ENCODE data around the gene C11orf65. TPM values are rescaled to one million over a fixed set of nuclear protein-coding genes. Genes with fewer than 3 reads are reported as not detected.

C11orf65 gene
- total RNA-seq, 1 experiment from 2014 or later, result 1.3 TPM

GRCh38 chr11:108340973-108341372, 126.4 kb downstream of the C11orf65 start:
- BruUV-seq (replicated peaks), result no TSS peak
- no peak overlapping the region for H3K4me3 ChIP-seq (replicated peaks in 1 of 2; ENCODE audit: low read depth in 1 of 2, low read length in 2 of 2)
- no peaks in the 10 kb centered on the region for H4K20me1 ChIP-seq (ENCODE audit: insufficient read depth)
- peaks cover 9 to 10% of the 10 kb centered on the region in 2 experiments for H3K4me1 ChIP-seq (ENCODE audit: control insufficient read depth in 1 of 2, insufficient read depth in 2 of 2, low read length in 2 of 2)
- ATAC-seq (peak; percentile 85), DNase-seq (ENCODE audit: low read depth, low spot score) (peak; percentile 55)
- H3K36me3 ChIP-seq (ENCODE audit: control insufficient read depth in 1 of 2, insufficient read depth in 2 of 2, low read length in 2 of 2), result peaks cover 4 to 5% of the 10 kb centered on the region in 2 experiments; a peak in 2 of 4 replicates
- RAD21 ChIA-PET (ENCODE audit: low non-redundant PET in 1 of 2, low total read pairs in 2 of 2, uncharacterized antibody in 2 of 2, unreplicated experiment in 2 of 2), result no interaction called here
- H3K4me2 ChIP-seq (ENCODE audit: low read length), result no peak overlapping the region
- CTCF ChIA-PET, result no interaction called here
- H3K79me2 ChIP-seq (ENCODE audit: insufficient read depth, low read length), result no peaks in the 10 kb centered on the region
- H3K9me3 ChIP-seq (ENCODE audit: control insufficient read depth in 1 of 2, insufficient read depth in 1 of 2, low read depth in 1 of 2, low read length in 2 of 2), result no peaks in the 10 kb centered on the region
- no peaks in the 10 kb centered on the region for H3K9me2 ChIP-seq (ENCODE audit: insufficient read depth)
- POLR2A ChIA-PET, result no interaction called here
- H3K27ac ChIP-seq (ENCODE audit: low read depth, low read length), result no peak overlapping the region
- no peak overlapping the region for H2AFZ ChIP-seq (ENCODE audit: low read depth, low read length, poor library complexity, severe bottlenecking)
- no peaks in the 10 kb centered on the region for H3K27me3 ChIP-seq (ENCODE audit: insufficient read depth, low read length)
- intact Hi-C loops (cut with micrococcal nuclease), result loop anchor here (5.0 kb wide), 1 partner anchor 306 kb away; no protein-coding TSS in a partner anchor
- H3K9ac ChIP-seq (ENCODE audit: low read length), result no peak overlapping the region
- TF ChIP-seq, protein P1, sequence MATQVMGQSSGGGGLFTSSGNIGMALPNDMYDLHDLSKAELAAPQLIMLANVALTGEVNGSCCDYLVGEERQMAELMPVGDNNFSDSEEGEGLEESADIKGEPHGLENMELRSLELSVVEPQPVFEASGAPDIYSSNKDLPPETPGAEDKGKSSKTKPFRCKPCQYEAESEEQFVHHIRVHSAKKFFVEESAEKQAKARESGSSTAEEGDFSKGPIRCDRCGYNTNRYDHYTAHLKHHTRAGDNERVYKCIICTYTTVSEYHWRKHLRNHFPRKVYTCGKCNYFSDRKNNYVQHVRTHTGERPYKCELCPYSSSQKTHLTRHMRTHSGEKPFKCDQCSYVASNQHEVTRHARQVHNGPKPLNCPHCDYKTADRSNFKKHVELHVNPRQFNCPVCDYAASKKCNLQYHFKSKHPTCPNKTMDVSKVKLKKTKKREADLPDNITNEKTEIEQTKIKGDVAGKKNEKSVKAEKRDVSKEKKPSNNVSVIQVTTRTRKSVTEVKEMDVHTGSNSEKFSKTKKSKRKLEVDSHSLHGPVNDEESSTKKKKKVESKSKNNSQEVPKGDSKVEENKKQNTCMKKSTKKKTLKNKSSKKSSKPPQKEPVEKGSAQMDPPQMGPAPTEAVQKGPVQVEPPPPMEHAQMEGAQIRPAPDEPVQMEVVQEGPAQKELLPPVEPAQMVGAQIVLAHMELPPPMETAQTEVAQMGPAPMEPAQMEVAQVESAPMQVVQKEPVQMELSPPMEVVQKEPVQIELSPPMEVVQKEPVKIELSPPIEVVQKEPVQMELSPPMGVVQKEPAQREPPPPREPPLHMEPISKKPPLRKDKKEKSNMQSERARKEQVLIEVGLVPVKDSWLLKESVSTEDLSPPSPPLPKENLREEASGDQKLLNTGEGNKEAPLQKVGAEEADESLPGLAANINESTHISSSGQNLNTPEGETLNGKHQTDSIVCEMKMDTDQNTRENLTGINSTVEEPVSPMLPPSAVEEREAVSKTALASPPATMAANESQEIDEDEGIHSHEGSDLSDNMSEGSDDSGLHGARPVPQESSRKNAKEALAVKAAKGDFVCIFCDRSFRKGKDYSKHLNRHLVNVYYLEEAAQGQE (IDR thresholded peaks at IDR 0.05; ENCODE audit: low read depth), result no peak
- TF ChIP-seq, protein P2, sequence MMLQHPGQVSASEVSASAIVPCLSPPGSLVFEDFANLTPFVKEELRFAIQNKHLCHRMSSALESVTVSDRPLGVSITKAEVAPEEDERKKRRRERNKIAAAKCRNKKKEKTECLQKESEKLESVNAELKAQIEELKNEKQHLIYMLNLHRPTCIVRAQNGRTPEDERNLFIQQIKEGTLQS (IDR thresholded peaks at IDR 0.05), result peak; percentile 63
- no peak for TF ChIP-seq POLR2A (IDR thresholded peaks at IDR 0.05; ENCODE audit: borderline replicate concordance, extremely low read depth, insufficient read depth, insufficient read length)
- no peak for TF ChIP-seq ELF1 (IDR thresholded peaks at IDR 0.05; ENCODE audit: borderline replicate concordance, low read depth)
- no peak for TF ChIP-seq TCF7L2 (IDR thresholded peaks at IDR 0.05; ENCODE audit: borderline replicate concordance, extremely low read depth, insufficient read depth, insufficient read length)
- peak; percentile 85 for TF ChIP-seq JUND (IDR thresholded peaks at IDR 0.05)
- peak; percentile 30; the same call in 1 of the 2 replicates for TF ChIP-seq SRF (IDR thresholded peaks at IDR 0.05; ENCODE audit: low read depth)
- no peak for TF ChIP-seq ZFX (IDR thresholded peaks at IDR 0.05)
- TF ChIP-seq SP1 (IDR thresholded peaks at IDR 0.05; ENCODE audit: low read depth), result peak; percentile 58
- 0 out of 2 replicates have a peak, but pooled peaks have one; percentile 22 for TF ChIP-seq POLR2AphosphoS5 (IDR thresholded peaks at IDR 0.05; ENCODE audit: low read depth, low read length)
- peak; percentile 97 for TF ChIP-seq CEBPB (IDR thresholded peaks at IDR 0.05; ENCODE audit: low read depth)
- no peak for TF ChIP-seq ZNF274 (IDR thresholded peaks at IDR 0.05; ENCODE audit: low read depth, low read length)
- no peak for TF ChIP-seq CTCF (IDR thresholded peaks at IDR 0.05 in 2 of 3, conservative IDR thresholded peaks at IDR 0.05 in 1 of 3; ENCODE audit: borderline replicate concordance in 1 of 3, insufficient read depth in 1 of 3, low read depth in 2 of 3, low read length in 2 of 3)
- TF ChIP-seq, protein P3, sequence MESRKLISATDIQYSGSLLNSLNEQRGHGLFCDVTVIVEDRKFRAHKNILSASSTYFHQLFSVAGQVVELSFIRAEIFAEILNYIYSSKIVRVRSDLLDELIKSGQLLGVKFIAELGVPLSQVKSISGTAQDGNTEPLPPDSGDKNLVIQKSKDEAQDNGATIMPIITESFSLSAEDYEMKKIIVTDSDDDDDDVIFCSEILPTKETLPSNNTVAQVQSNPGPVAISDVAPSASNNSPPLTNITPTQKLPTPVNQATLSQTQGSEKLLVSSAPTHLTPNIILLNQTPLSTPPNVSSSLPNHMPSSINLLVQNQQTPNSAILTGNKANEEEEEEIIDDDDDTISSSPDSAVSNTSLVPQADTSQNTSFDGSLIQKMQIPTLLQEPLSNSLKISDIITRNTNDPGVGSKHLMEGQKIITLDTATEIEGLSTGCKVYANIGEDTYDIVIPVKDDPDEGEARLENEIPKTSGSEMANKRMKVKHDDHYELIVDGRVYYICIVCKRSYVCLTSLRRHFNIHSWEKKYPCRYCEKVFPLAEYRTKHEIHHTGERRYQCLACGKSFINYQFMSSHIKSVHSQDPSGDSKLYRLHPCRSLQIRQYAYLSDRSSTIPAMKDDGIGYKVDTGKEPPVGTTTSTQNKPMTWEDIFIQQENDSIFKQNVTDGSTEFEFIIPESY (IDR thresholded peaks at IDR 0.05; ENCODE audit: extremely low read depth, insufficient replicate concordance, low read length), result no peak
- peak; percentile 81 for TF ChIP-seq CBX3 (IDR thresholded peaks at IDR 0.05; ENCODE audit: low read depth)
- no peak for TF ChIP-seq SIN3A (IDR thresholded peaks at IDR 0.05; ENCODE audit: low read depth)
- TF ChIP-seq EGR1 (IDR thresholded peaks at IDR 0.05; ENCODE audit: low read depth), result no peak
- no peak for TF ChIP-seq EZH2phosphoT487 (IDR thresholded peaks at IDR 0.05; ENCODE audit: borderline replicate concordance)
- TF ChIP-seq, protein P4, sequence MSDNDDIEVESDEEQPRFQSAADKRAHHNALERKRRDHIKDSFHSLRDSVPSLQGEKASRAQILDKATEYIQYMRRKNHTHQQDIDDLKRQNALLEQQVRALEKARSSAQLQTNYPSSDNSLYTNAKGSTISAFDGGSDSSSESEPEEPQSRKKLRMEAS (IDR thresholded peaks at IDR 0.05), result peak; percentile 63
- no peak for TF ChIP-seq EZH2 (IDR thresholded peaks at IDR 0.05)
- TF ChIP-seq RAD21 (IDR thresholded peaks at IDR 0.05; ENCODE audit: low read depth), result peak; percentile 21
- TF ChIP-seq FOSL1 (IDR thresholded peaks at IDR 0.05; ENCODE audit: low read depth), result peak; percentile 86

Measured in HCT116 (cell line).